Dermis blood vessel endothelial cell (primary cell): ENCODE data around the gene OR10H5. TPM values are rescaled to one million over a fixed set of nuclear protein-coding genes. Genes with fewer than 3 reads are reported as not detected.

Experiments
- DNase-seq: peaks from one replicate; pipeline ENCODE4 v3.0.0; 2010
- total RNA-seq: library from RNA; depleted of rRNA; stranded (reverse); fragments of >200 nt; gene quantifications from 2 replicates; pipeline ENCODE4 v1.2.3, GENCODE V29; 2014

Gene OR10H5
- total RNA-seq, 1 donor from 2014 or later: not detected

- DNase-seq: no peak
Observed at GRCh38 chr19:15850385-15850784, 62.9 kb downstream of the OR10H5 start.

Other genes starting within 250 kb of the OR10H5 start
- gene CYP4F8, start 172.4 kb upstream of the OR10H5 start, total RNA-seq: not detected in 2 replicates
- gene CYP4F3, start 146.8 kb upstream of the OR10H5 start, total RNA-seq: not detected in 2 replicates
- gene CYP4F12, start 114.6 kb upstream of the OR10H5 start, total RNA-seq: not detected in 2 replicates
- gene OR10H2, start 59.6 kb upstream of the OR10H5 start, total RNA-seq: not detected in 2 replicates
- not detected in 2 replicates for gene OR10H3, start 49.7 kb upstream of the OR10H5 start, total RNA-seq
- not detected in 2 replicates for gene OR10H1, start 28.0 kb downstream of the OR10H5 start, total RNA-seq
- gene CYP4F2, start 110.4 kb downstream of the OR10H5 start, total RNA-seq: not detected in 2 replicates
- gene CYP4F11, start 146.9 kb downstream of the OR10H5 start, total RNA-seq: not detected in 2 replicates
- not detected in 2 replicates for gene OR10H4, start 161.3 kb downstream of the OR10H5 start, total RNA-seq